Gastroesophageal sphincter (tissue), 4 donors: ENCODE data around the gene CD300H. TPM values are rescaled to one million over a fixed set of nuclear protein-coding genes. Genes with fewer than 3 reads are reported as not detected.

ENCODE experiments used
- ATAC-seq: fragments of 150-250 bp; one replicate; pipeline ENCODE4 v1.9.1; 2016; ENCODE audit warnings: mild to moderate bottlenecking, moderate library complexity
- H3K27ac ChIP-seq, 4 donors: fragments of 200-600 bp; sonication (generic) in 3 of 4; 1 replicate in 3 of 4; 2 replicates in 1 of 4; pipeline ENCODE4 v1.5.1; 2016 to 2019
- H3K27me3 ChIP-seq: fragments of 200-600 bp; sonication (generic); one replicate; pipeline ENCODE4 v1.5.1; 2019
- H3K36me3 ChIP-seq, 2 donors: fragments of 200-600 bp; sonication (generic); one replicate each; pipeline ENCODE4 v1.5.1; 2019; ENCODE audit warnings: control low read depth in 1 of 2
- H3K4me1 ChIP-seq, 3 donors: fragments of 200-600 bp; sonication (generic); 1 replicate in 2 of 3; 2 replicates in 1 of 3; pipeline ENCODE4 v1.5.1; 2016 to 2019; ENCODE audit warnings: control low read depth in 2 of 3
- H3K4me3 ChIP-seq, 2 donors: fragments of 200-600 bp; sonication (generic); one replicate each; pipeline ENCODE4 v1.5.1; 2019; ENCODE audit warnings: mild to moderate bottlenecking in 1 of 2, moderate library complexity in 1 of 2
- H3K9me3 ChIP-seq, 3 donors: fragments of 200-600 bp; sonication (generic); one replicate each; pipeline ENCODE4 v1.5.1; 2017 to 2019; ENCODE audit warnings: control low read depth in 2 of 3
- CTCF ChIP-seq, 4 experiments: fragments of 200-600 bp in 2 of 4; fragments of 450-650 bp in 2 of 4; sonication (generic) in 1 of 4; IDR thresholded peaks; one replicate each; pipeline ENCODE4 v1.5.1; 2017 to 2019; ENCODE audit warnings: antibody characterized with exemption in 4 of 4, mild to moderate bottlenecking in 2 of 4, moderate library complexity in 2 of 4
- EP300 ChIP-seq: sonication (generic); formaldehyde crosslinking; IDR thresholded peaks from one replicate; pipeline ENCODE4 v1.6.1; 2017; ENCODE audit warnings: antibody characterized with exemption, mild to moderate bottlenecking
- POLR2A ChIP-seq, 2 donors: fragments of 450-650 bp; IDR thresholded peaks; one replicate each; pipeline ENCODE4 v1.6.1; 2017; ENCODE audit warnings: antibody characterized with exemption in 2 of 2, mild to moderate bottlenecking in 2 of 2, moderate library complexity in 1 of 2
- POLR2AphosphoS5 ChIP-seq: sonication (generic); formaldehyde crosslinking; IDR thresholded peaks from one replicate; pipeline ENCODE4 v1.6.1; 2017; ENCODE audit warnings: antibody characterized with exemption
- WGBS, 2 donors: methylation state at CpG; one replicate each; pipeline ENCODE4 v1.1.5; 2018; ENCODE audit warnings: low coverage in 1 of 2; 5-methylcytosine and 5-hydroxymethylcytosine counted together
- total RNA-seq, 4 donors: library from RNA; depleted of rRNA; stranded (reverse); fragments of >200 nt; gene quantifications; one replicate each; pipeline ENCODE4 v1.1.0, GENCODE V29; 2016

CD300H gene
- total RNA-seq, 4 donors from 2014 or later, result not detected

- no peak for TF ChIP-seq EP300
- no peak for TF ChIP-seq CTCF (IDR thresholded peaks at IDR 0.05)
- WGBS, 2 donors, result 60 to 63% methylated on average over 1 of the region's 5 CpGs
- no peak overlapping the region for H3K27ac ChIP-seq
Observed at GRCh38 chr17:74529243-74529642, 38.1 kb downstream of the CD300H start.

GRCh38 chr17:74528491-74529199, 38.7 kb downstream of the CD300H start:
- TF ChIP-seq POLR2AphosphoS5 (no peak), POLR2A (IDR thresholded peaks at IDR 0.05) (no peak), EP300 (no peak), CTCF (IDR thresholded peaks at IDR 0.05) (no peak)
- H3K27me3 ChIP-seq, result peaks cover 26% of the 10 kb centered on the region
- WGBS, 2 donors, result 55 to 73% methylated on average over 2 to 8 of the region's 8 CpGs
- no peaks in the 10 kb centered on the region for H3K9me3 ChIP-seq
- no peaks in the 10 kb centered on the region for H3K4me1 ChIP-seq
- H3K36me3 ChIP-seq, result no peaks in the 10 kb centered on the region
- peak; percentile 44 for ATAC-seq
- no peak overlapping the region for H3K27ac ChIP-seq
- H3K4me3 ChIP-seq, result no peak overlapping the region

More at GRCh38 chr17:74529243-74529642, 38.1 kb downstream of the CD300H start:
- H3K27me3 ChIP-seq, result peaks cover 26% of the 10 kb centered on the region
- H3K4me3 ChIP-seq, result no peak overlapping the region
- no peaks in the 10 kb centered on the region for H3K4me1 ChIP-seq
- H3K36me3 ChIP-seq, result no peaks in the 10 kb centered on the region
- ATAC-seq, result no peak
- H3K9me3 ChIP-seq, result no peaks in the 10 kb centered on the region

GRCh38 chr17:74527756-74528155, 39.6 kb downstream of the CD300H start:
- Histone ChIP-seq H3K4me3 (no peak overlapping the region), H3K9me3 (peaks cover 0 to 8% (median 0%) of the 10 kb centered on the region in 3 donors), H3K27ac (no peak overlapping the region), H3K27me3 (peaks cover 32% of the 10 kb centered on the region), H3K36me3 (no peaks in the 10 kb centered on the region), H3K4me1 (no peaks in the 10 kb centered on the region)
- TF ChIP-seq POLR2AphosphoS5, result no peak
- TF ChIP-seq EP300, result no peak
- no peak for TF ChIP-seq CTCF (IDR thresholded peaks at IDR 0.05)
- no peak for TF ChIP-seq POLR2A (IDR thresholded peaks at IDR 0.05)
- no peak for ATAC-seq
- 79 to 82% methylated on average over 5 to 8 of the region's 8 CpGs for whole genome bisulfite sequencing, 2 donors

- no peak overlapping the region for H3K27ac ChIP-seq
- 79% methylated on average over 2 to 5 of the region's 5 CpGs for WGBS, 2 donors
- no peak for ATAC-seq
- peaks cover 32% of the 10 kb centered on the region for H3K27me3 ChIP-seq
- peaks cover 0 to 14% (median 0%) of the 10 kb centered on the region in 3 donors for H3K9me3 ChIP-seq
- no peak overlapping the region for H3K4me3 ChIP-seq
- no peaks in the 10 kb centered on the region for H3K4me1 ChIP-seq
- TF ChIP-seq CTCF (IDR thresholded peaks at IDR 0.05), result no peak
- no peak for TF ChIP-seq POLR2A (IDR thresholded peaks at IDR 0.05)
- TF ChIP-seq EP300, result no peak
- TF ChIP-seq POLR2AphosphoS5, result no peak
- H3K36me3 ChIP-seq, result no peaks in the 10 kb centered on the region
Observed at GRCh38 chr17:74527081-74527480, 40.2 kb downstream of the CD300H start.

- no peak overlapping the region for H3K4me3 ChIP-seq
- H3K27ac ChIP-seq, result no peak overlapping the region
- no peaks in the 10 kb centered on the region for H3K36me3 ChIP-seq
- H3K4me1 ChIP-seq, result no peaks in the 10 kb centered on the region
- no peak for ATAC-seq
- peaks cover 0 to 14% (median 0%) of the 10 kb centered on the region in 3 donors for H3K9me3 ChIP-seq
- peaks cover 28% of the 10 kb centered on the region for H3K27me3 ChIP-seq
- WGBS, 2 donors, result 52 to 75% methylated on average over 2 to 3 of the region's 3 CpGs
- TF ChIP-seq EP300, result no peak
- TF ChIP-seq POLR2AphosphoS5, result no peak
- TF ChIP-seq POLR2A (IDR thresholded peaks at IDR 0.05), result no peak
- TF ChIP-seq CTCF (IDR thresholded peaks at IDR 0.05), result no peak
Observed at GRCh38 chr17:74526681-74527080, 40.6 kb downstream of the CD300H start.
